Measurements from ENCODE around the gene TAX1BP1. TPM values are rescaled to one million over a fixed set of nuclear protein-coding genes. Genes with fewer than 3 reads are reported as not detected.

TAX1BP1 gene
- polyA plus RNA-seq, 5 donors: 76.1 to 123 (median 93.2) TPM

DNA sequence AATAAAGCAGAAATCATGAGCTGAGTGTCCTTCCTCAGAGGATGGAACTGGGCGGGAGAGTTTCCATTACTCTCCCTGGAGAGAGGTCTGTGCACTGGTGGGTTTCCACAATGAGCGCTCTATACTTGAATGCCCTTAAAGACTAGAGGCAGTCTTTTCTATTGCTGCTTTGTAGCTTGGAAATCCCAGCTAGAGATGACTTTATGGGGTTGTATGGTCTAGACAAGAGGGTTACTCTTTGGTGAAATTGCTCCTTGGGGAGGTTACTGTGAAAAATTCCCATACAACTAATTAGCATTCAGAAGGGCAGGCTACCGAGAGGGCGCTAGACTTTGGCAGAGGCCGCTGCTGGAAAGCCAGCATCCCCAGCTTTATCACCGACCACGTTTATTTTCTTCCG, 136.8 kb downstream of the TAX1BP1 start:
- DNase-seq: no peak

Other genes with a start within 250 kb of the TAX1BP1 start
- gene HIBADH, start 77.3 kb upstream of the TAX1BP1 start, polyA plus RNA-seq (ENCODE audit: insufficient read depth in 1 of 5, insufficient read length in 5 of 5, low replicate concordance in 1 of 5): 10 to 100 TPM; 43.9 to 64.0 (median 57.5) TPM

Data from right lung (tissue), 5 donors.